Osteoblast (primary cell): Measurements from ENCODE around the gene RPS6KA2. TPM values are rescaled to one million over a fixed set of nuclear protein-coding genes. Genes with fewer than 3 reads are reported as not detected.

Source experiments
- DNase-seq: peaks from one replicate; pipeline ENCODE4 v3.0.0; 2011; ENCODE audit warnings: low spot score, mixed read lengths; ENCODE audit not compliant: insufficient read length; ENCODE audit errors: missing footprints
- H2AFZ ChIP-seq: 2 replicates; pipeline ENCODE4 v1.6.0; 2011; ENCODE audit warnings: mild to moderate bottlenecking, low read length
- H3K27ac ChIP-seq: 2 replicates; pipeline ENCODE4 v1.5.1; 2011; ENCODE audit warnings: mild to moderate bottlenecking, low read depth, low read length, moderate library complexity
- H3K27me3 ChIP-seq: 2 replicates; pipeline ENCODE4 v1.6.0; 2012; ENCODE audit warnings: mild to moderate bottlenecking, control low read depth, inconsistent platforms, low read length, moderate library complexity; ENCODE audit not compliant: insufficient read depth
- H3K36me3 ChIP-seq: 2 replicates; pipeline ENCODE4 v1.5.1; 2011; ENCODE audit warnings: mild to moderate bottlenecking, low read length, control low read depth, moderate library complexity; ENCODE audit not compliant: insufficient read depth
- H3K4me1 ChIP-seq: 2 replicates; pipeline ENCODE4 v1.5.1; 2011; ENCODE audit warnings: mild to moderate bottlenecking, low read length, control low read depth, moderate library complexity; ENCODE audit not compliant: insufficient read depth
- H3K4me2 ChIP-seq: 2 replicates; pipeline ENCODE4 v1.6.0; 2011; ENCODE audit warnings: mild to moderate bottlenecking, low read length; ENCODE audit not compliant: insufficient read depth
- H3K4me3 ChIP-seq: fragments of 200-600 bp; sonication (generic); 3 replicates; pipeline ENCODE4 v1.5.1; 2012; ENCODE audit warnings: mild to moderate bottlenecking, low read length, inconsistent platforms; ENCODE audit not compliant: insufficient read depth
- H3K79me2 ChIP-seq: 2 replicates; pipeline ENCODE4 v1.6.0; 2012; ENCODE audit warnings: mild to moderate bottlenecking, low read length, control low read depth, inconsistent platforms; ENCODE audit not compliant: insufficient read depth
- H3K9me3 ChIP-seq: 2 replicates; pipeline ENCODE4 v1.5.1; 2011; ENCODE audit warnings: low read depth, low read length, control low read depth
- H4K20me1 ChIP-seq: 2 replicates; pipeline ENCODE4 v1.6.0; 2012; ENCODE audit warnings: mild to moderate bottlenecking, low read length, control low read depth; ENCODE audit not compliant: insufficient read depth
- CTCF ChIP-seq: IDR thresholded peaks from 2 replicates; pipeline ENCODE4 v1.5.1; 2011; ENCODE audit warnings: mild to moderate bottlenecking, low read depth, low read length, moderate library complexity; ENCODE audit errors: extremely low read depth
- total RNA-seq: library from RNA; depleted of rRNA; stranded (reverse); fragments of >200 nt; gene quantifications from 2 replicates; pipeline ENCODE4 v1.2.3, GENCODE V29; 2012

The RPS6KA2 gene
- total RNA-seq, 1 donor: 113 TPM

GRCh38 chr6:166490671-166491500 lies 136.2 kb downstream of the RPS6KA2 start:
- Histone ChIP-seq H3K4me2 (no peak overlapping the region), H3K4me3 (no peak overlapping the region), H3K79me2 (no peaks in the 10 kb centered on the region), H3K9me3 (no peaks in the 10 kb centered on the region), H3K27me3 (no peaks in the 10 kb centered on the region), H3K27ac (no peak overlapping the region), H4K20me1 (no peaks in the 10 kb centered on the region), H3K4me1 (no peaks in the 10 kb centered on the region), H3K36me3 (peaks cover 33% of the 10 kb centered on the region), H2AFZ (no peak overlapping the region)
- DNase-seq: peak; percentile 53
- no peak for TF ChIP-seq CTCF

- no peaks in the 10 kb centered on the region for H3K27me3 ChIP-seq
Measured at GRCh38 chr6:166489301-166490155, 137.5 kb downstream of the RPS6KA2 start.

GRCh38 chr6:166488701-166489100 lies 138.3 kb downstream of the RPS6KA2 start:
- Histone ChIP-seq H4K20me1 (no peaks in the 10 kb centered on the region), H3K9me3 (no peaks in the 10 kb centered on the region), H3K27ac (peak overlapping the region; percentile 20), H2AFZ (peak overlapping the region; percentile 81), H3K36me3 (peaks cover 20% of the 10 kb centered on the region), H3K4me3 (no peak overlapping the region), H3K79me2 (no peaks in the 10 kb centered on the region), H3K4me1 (no peaks in the 10 kb centered on the region), H3K27me3 (no peaks in the 10 kb centered on the region), H3K4me2 (no peak overlapping the region)
- peak; percentile 54 for DNase-seq
- TF ChIP-seq CTCF: no peak

More at GRCh38 chr6:166489301-166490155, 137.5 kb downstream of the RPS6KA2 start:
- peak; percentile 15 for DNase-seq
- Histone ChIP-seq H4K20me1 (no peaks in the 10 kb centered on the region), H3K9me3 (no peaks in the 10 kb centered on the region), H3K36me3 (peaks cover 25% of the 10 kb centered on the region), H3K4me3 (no peak overlapping the region), H3K79me2 (no peaks in the 10 kb centered on the region), H2AFZ (no peak overlapping the region), H3K4me1 (no peaks in the 10 kb centered on the region), H3K27ac (no peak overlapping the region), H3K4me2 (no peak overlapping the region)
- TF ChIP-seq CTCF: no peak
